ENCODE measurements around the gene IGLL1. TPM values are rescaled to one million over a fixed set of nuclear protein-coding genes. Genes with fewer than 3 reads are reported as not detected.
"Not testable (repeated sequence)": the region's sequence is repeated elsewhere in the genome, so short reads cannot be mapped to it uniquely, and the experiment has no call there.

Gene IGLL1
- total RNA-seq, 2 donors from 2014 or later: not detected

DNA sequence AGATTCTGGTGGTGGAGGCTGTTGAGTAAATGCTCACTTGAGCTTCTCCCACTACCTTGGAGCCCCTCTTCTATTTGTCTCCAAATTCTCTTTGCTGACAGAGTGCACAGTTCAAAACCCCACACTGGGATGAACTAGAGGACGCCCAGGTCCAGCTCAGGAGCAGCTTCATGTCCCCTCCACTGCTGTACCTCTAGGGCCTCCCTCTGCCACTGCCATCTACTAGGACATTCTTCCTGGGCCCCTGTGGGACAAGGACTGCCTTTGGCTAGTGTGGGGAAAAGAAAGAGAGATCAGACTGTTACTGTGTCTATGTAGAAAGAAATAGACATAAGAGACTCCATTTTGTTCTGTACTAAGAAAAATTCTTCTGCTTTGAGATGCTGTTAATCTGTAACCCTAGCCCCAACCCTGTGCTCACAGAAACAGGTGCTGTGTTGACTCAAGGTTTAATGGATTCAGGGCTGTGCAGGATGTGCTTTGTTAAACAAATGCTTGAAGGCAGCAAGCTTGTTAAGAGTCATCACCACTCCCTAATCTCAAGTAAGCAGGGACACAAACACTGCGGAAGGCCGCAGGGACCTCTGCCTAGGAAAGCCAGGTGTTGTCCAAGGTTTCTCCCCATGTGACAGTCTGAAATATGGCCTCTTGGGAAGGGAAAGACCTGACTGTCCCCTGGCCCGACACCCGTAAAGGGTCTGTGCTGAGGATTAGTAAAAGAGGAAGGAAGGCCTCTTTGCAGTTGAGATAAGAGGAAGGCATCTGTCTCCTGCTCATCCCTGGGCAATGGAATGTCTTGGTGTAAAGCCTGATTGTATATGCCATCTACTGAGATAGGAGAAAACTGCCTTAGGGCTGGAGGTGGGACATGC lies 44.1 kb downstream of the IGLL1 start:
- DNase-seq; intact Hi-C loops (cut with DNase I, micrococcal nuclease); ATAC-seq: not testable (repeated sequence)

DNA sequence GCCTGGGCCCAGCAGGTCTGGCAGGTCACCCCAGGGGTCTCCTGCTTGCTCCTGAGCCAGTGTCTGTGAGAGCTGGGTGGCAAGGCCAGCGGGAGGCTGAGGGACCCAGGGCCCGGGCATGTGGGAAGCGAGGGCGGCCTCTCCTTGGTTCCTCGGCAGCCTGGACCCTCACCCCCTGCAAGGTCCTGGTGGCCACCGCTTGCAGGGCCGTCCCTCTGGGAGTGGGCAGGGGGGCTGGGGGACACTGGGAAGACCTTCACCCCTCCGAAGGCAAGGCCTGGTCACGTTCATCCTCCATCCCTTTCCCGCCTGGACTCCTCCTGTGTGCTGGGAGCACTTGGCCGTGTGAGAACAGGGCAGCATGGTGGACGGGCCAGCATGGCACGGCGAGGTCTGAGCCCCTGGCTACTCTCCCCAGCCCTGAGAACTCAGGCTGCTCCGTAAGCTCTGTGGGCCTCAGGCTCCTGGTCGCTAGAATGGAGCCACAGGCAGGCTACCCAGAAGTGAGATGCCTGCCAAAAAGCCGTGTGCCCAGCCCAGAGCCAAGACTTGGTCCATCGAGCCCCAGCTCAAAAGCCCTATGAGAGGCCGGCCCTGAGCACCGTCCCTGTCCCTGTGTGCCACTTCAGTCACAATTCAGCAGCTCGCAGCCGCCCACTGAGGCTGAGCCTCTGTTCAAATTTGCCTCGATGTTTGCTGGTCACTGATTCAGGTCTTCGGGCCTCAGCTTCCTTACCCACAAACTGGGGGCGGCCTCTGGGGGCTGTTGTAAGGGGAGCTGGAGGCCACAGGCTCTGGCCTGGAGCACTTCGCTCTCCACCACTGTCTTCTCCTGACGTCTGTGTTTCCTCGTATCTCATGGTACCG lies 45.0 kb downstream of the IGLL1 start:
- intact Hi-C loops (cut with DNase I, micrococcal nuclease): no loop called here
- ATAC-seq: no peak
- DNase-seq: no peak

DNA sequence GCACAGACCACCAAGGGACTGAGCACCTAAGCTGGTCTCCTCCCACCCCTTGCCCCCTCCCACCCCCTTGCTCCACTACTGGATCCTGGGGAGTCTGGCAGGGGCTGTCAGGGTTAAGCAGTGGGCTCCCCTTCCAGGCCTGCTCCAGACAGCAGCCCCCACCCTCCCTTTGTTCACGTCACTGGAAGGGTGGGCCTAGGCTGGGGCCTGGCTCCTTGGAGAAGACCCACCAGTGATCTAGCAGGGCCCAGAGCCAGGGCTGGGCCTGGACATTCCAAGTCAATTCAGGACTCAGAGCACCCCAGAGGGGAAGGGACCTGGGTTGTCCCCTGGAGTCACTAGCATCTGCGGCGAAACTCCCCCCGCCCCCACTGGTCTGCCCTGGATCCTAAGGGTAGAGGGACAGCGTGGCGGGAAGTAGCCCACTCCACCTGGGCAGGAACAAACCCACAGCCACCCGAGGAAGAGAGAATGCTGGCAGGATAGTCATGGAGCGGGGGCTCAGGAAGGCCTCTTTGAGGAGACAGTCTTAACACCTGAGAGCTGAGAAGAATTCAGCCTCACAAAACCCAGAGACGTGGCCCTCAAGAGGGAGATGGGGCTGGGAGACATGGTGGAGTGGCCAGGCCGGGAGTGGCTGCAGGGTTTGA lies 45.8 kb downstream of the IGLL1 start:
- no peak for DNase-seq
- intact Hi-C loops (cut with DNase I, micrococcal nuclease): no loop called here
- peak; percentile 1 for ATAC-seq

- ATAC-seq: peak; percentile 77
- intact Hi-C loops (cut with DNase I, micrococcal nuclease): no loop called here
- DNase-seq: no peak
Measured at GRCh38 chr22:23533771-23534191, 46.3 kb downstream of the IGLL1 start.

GRCh38 chr22:23533328-23533762 lies 46.7 kb downstream of the IGLL1 start:
- DNase-seq: no peak
- ATAC-seq: peak; percentile 14
- intact Hi-C loops (cut with DNase I, micrococcal nuclease): no loop called here

- DNase-seq (no peak), ATAC-seq (no peak)
- intact Hi-C loops (cut with DNase I, micrococcal nuclease): no loop called here
Measured at GRCh38 chr22:23532731-23533130, 47.4 kb downstream of the IGLL1 start.

DNA sequence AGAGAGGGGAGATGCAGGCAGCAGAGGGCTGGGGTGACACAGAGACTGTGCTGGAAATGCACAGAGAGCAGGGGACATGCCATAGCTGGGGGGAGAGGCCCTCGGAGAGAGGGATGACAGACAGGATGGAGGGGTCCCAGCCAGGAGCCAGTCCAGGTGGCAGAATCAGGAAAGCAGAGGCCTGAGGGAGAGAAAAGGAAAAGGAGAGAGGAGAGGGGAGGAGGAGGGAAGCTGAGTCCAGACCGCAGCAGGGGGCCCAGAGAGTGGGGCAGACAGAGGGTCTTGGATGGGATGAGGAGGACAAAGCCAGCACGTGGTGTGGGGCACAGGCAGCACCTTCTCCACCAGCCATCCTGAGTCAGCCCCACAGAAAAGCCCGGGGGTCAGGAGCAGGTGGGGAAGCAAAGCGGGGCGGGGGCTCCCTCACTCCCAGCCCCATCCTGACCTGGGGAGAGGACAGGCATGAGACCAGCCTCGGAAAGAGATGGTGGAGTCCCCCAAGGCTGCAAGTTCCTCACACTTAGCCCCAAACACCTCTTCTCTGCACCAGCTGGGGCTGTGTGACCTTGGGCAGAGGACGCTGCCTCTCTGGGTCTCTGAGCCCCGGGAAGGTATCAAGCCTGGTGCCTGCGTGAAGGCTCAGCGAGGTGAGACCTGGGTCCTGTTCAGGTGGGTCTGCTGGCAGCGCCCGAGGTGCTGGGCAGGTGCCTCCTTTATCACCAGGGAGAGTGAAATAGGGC lies 48.0 kb downstream of the IGLL1 start:
- intact Hi-C loops (cut with DNase I, micrococcal nuclease): no loop called here
- no peak for ATAC-seq
- DNase-seq: no peak

GRCh38 chr22:23531283-23531956 lies 48.7 kb downstream of the IGLL1 start:
- ATAC-seq: no peak
- no peak for DNase-seq
- intact Hi-C loops (cut with DNase I, micrococcal nuclease): no loop called here

DNA sequence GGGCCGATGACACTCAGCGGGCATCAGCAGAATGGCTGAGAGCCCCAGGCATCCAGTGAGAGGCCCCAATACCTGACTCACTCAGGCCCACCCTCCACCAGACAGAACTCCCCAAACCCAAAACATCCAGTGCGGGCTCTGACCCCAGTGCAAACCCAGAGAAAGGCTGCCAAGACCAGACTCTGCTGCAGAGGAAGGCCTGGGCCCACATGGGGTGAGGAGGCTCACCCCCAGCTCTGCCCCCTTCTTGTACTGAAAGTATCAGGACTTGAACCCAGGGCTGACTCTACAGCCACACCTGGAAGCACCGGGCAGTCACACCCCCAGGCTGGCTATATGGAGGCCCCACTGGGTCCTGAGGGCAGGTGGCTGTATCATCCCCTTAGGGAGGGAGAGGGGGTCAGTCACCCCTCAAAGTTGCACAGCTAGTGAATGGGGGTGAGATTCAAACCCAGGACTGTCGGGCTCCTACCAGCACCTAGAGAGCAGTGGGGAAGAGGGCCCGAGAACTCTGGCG lies 49.3 kb downstream of the IGLL1 start:
- ATAC-seq (no peak), DNase-seq (no peak)
- intact Hi-C loops (cut with DNase I, micrococcal nuclease): no loop called here

DNA sequence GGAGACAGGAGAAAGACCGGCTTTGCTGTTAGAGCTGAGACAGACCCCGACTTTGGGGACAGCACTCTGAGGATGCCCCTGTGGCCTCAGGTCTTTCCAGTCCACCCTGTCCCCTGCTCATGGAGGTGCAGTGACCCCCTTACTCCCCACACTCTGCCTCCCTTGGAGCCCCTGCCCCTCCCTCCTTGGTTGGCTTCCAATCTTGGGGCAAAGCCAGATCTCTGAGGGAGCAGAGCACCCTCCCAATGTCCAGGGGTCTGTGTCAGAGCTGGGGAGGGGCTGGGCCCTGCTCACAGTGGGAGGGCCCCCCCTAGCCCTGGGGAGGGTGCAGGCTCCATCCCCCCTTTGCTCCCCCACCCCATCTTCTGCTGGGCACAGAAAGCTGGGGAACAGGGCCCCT lies 50.0 kb downstream of the IGLL1 start:
- DNase-seq: no peak
- ATAC-seq: no peak
- intact Hi-C loops (cut with DNase I, micrococcal nuclease): no loop called here

GRCh38 chr22:23529166-23530103 lies 50.7 kb downstream of the IGLL1 start:
- no peak for ATAC-seq
- intact Hi-C loops (cut with DNase I, micrococcal nuclease): no loop called here
- no peak for DNase-seq

DNA sequence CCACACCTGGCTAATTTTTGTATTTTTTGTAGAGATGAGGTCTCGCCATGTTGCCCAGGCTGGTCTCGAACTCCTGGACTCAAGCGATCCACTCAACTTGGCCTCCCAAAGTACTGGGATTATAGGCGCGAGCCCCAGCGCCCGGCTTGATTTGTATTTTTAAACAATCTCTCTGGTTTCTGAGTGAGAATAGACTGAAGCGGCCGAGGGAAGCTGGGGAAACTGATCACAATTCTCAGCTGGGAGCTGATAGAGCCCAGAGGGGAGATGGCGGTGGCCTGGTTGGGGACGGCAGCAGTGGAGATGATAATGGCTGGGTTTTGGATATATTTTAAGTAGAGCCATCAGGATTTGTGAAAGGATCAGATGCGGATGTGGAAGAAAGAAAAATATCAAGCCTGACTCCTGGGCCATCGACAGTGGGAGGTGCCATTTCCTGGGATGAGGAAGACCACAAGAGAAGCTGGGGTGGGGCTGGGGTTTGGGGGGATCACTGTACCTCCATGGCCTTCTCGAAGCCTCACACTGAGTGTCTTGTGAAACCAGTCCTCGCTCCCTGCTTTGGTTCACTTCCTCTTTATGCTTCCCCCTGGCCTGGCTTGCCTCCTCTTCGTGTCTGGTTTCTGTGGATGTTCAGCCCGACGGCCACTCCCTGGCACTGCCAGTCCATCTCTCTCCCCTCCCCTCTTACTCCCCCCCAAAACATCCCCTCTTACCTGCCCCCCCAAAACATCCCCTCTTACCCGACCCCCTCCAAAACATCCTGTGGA lies 51.9 kb downstream of the IGLL1 start:
- intact Hi-C loops (cut with DNase I, micrococcal nuclease): no loop called here
- DNase-seq (no peak), ATAC-seq (no peak)

DNA sequence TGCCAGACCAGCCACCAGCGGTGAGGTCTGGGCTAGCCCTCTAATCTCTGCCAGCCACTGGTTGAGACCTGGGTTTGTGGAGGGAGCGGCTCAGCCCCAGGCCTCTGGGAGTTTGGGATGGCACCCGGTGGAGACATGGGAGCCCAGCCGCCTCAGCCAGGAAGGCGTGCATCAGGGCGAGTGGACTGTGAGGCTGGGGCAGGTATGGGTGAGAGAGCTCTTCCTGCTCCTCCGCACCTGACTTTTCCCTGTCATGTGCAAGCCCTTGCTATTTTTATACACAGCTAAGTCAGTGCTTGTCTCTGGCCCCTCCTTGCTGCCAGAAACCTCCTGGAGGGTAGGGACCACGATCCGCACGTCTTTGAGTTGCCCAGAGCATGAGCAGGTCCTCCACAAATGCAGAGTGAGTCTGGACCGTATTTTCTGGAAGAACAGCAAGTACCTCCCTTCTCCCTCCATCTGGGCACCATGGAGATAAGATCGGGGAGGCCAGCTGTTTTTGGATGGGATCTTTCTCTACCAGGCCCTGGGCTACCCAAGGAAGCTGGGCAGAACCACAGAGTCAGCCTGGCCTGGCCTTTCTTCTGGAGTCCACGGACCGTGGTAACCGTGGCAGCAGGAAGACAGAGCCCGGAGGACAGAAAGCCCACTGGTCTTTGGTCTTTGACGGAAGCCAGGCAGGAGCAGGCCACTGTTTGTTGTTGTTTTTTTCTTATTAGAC lies 53.3 kb downstream of the IGLL1 start:
- intact Hi-C loops (cut with DNase I, micrococcal nuclease): no loop called here
- DNase-seq (no peak), ATAC-seq (no peak)

- no peak for DNase-seq
- no peak for ATAC-seq
- intact Hi-C loops (cut with DNase I, micrococcal nuclease): no loop called here
Measured at GRCh38 chr22:23525510-23525909, 54.6 kb downstream of the IGLL1 start.

GRCh38 chr22:23524226-23524625 lies 55.9 kb downstream of the IGLL1 start:
- intact Hi-C loops (cut with DNase I, micrococcal nuclease): no loop called here
- no peak for ATAC-seq
- DNase-seq: no peak

GRCh38 chr22:23523713-23524112 lies 56.4 kb downstream of the IGLL1 start:
- intact Hi-C loops (cut with DNase I, micrococcal nuclease): no loop called here
- ATAC-seq (no peak), DNase-seq (no peak)
